Activated T-cell treated with anti-CD3 and anti-CD28 coated beads, Interleukin-2, amount 50 U/mL, for 4 hours (primary cell): ENCODE measurements around the gene C3orf33. TPM values are rescaled to one million over a fixed set of nuclear protein-coding genes. Genes with fewer than 3 reads are reported as not detected.

Experiments used
- ATAC-seq, 2 donors: fragments of 200-7000 bp; cut with Tn5 transposase; one replicate each; pipeline ENCODE4 v1.10.0; 2021
- DNase-seq: peaks from one replicate; pipeline ENCODE4 v3.0.0-alpha.2; 2020
- H3K27me3 Mint-ChIP-seq: one replicate; pipeline ENCODE4 v1.8.0; 2021; ENCODE audit warnings: low read depth, mixed read lengths
- H3K36me3 Mint-ChIP-seq: one replicate; pipeline ENCODE4 v1.8.0; 2022; ENCODE audit warnings: mixed read lengths; ENCODE audit not compliant: insufficient read depth
- H3K4me1 Mint-ChIP-seq: one replicate; pipeline ENCODE4 v1.8.0; 2021; ENCODE audit warnings: low read depth, mixed read lengths
- H3K4me3 Mint-ChIP-seq: one replicate; pipeline ENCODE4 v1.8.0; 2021; ENCODE audit warnings: mild to moderate bottlenecking, moderate library complexity, mixed read lengths
- H3K9me3 Mint-ChIP-seq: one replicate; pipeline ENCODE4 v1.8.0; 2021; ENCODE audit warnings: mixed read lengths
- total RNA-seq, 3 donors: library from RNA; stranded (reverse); gene quantifications; one replicate each; pipeline ENCODE4 v1.2.1, GENCODE V29; 2021

Gene C3orf33
- total RNA-seq, 3 donors from 2014 or later = 2.3 to 2.7 (median 2.7) TPM

DNA sequence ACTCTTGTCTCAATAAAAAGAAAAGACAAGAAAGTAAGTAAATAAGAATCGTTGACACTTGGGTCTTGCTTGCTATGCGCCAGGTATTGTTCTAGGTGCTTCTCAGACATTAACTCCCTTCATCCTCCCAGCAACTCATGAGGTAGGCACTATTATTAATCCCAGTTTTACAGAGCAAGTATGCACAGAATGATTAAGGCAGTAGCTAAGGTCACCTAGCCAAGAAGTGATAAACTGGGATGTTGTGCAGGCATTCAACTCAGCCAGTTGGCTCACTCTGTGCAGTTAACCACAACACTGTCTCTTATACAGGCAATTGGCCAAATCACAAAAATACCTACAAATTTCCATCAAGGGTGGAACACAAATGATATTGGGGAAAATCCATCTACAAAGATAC is 1.7 kb upstream of the C3orf33 start:
- DNase-seq (no peak), ATAC-seq (no peak)
- peaks cover 12% of the 10 kb centered on the region for H3K4me1 Mint-ChIP-seq

DNA sequence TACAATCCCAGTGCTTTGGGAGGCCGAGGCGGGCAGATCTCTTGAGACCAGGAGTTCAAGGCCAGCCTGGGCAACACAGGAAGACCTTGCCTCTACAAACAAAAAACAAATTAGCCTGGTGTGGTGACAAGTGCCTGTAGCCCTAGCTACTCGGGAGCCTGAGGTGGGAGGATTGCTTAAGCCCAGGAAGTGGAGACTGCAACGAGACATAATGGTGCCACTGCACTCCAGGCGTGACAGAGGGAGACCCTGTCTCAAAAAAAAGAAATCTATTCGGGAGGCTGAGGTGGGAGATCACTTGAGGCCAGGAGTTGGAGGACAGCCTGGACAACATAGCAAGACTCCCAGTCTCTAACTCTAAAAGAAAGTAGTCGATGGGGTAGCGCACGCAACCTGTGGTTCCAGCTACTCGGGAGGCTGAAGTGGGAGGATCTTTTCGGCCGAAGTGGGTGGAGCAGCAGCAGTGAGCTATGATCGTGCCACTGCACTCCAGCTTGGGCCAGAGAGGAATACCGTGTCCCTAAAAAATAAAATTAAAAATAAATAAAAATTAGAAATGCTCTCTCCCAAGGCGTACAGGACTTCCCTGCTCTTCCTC is 775 bp downstream of the C3orf33 start:
- ATAC-seq = peak; percentile 14 to 44
- H3K4me1 Mint-ChIP-seq = peaks cover 17% of the 10 kb centered on the region
- peaks cover 4% of the 10 kb centered on the region for H3K27me3 Mint-ChIP-seq
- peaks cover 9% of the 10 kb centered on the region for H3K36me3 Mint-ChIP-seq
- peak overlapping the region; percentile 88 for H3K4me3 Mint-ChIP-seq
- H3K9me3 Mint-ChIP-seq = no peaks in the 10 kb centered on the region
- no peak for DNase-seq

More for the DNA sequence above, 1.7 kb upstream of the C3orf33 start:
- Mint-ChIP-seq H3K9me3 (no peaks in the 10 kb centered on the region), H3K4me3 (no peak overlapping the region), H3K36me3 (peaks cover 3% of the 10 kb centered on the region), H3K27me3 (peaks cover 8% of the 10 kb centered on the region)

DNA sequence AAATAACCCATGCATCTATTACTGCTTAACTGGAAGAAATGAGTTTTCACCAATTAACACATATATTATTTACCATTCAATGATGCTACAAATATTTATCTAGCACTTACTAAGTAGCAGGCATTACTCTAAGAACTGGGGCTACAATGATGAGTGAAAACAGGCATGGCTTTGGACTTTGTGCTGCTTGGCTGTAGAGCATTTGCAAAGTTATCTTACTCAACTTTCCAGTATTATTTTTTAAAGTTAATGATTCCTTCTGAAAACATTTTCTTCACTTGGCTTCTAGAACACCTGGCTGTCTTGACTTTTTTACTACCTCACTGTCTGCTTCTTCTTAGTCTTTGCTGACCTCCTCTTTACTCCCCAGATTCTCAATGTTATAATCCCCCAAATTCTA is 1.8 kb downstream of the C3orf33 start:
- Mint-ChIP-seq H3K4me3 (peak overlapping the region; percentile 88), H3K27me3 (peaks cover 2% of the 10 kb centered on the region), H3K4me1 (peaks cover 17% of the 10 kb centered on the region), H3K36me3 (peaks cover 14% of the 10 kb centered on the region), H3K9me3 (no peaks in the 10 kb centered on the region)
- DNase-seq (no peak), ATAC-seq (no peak)

DNA sequence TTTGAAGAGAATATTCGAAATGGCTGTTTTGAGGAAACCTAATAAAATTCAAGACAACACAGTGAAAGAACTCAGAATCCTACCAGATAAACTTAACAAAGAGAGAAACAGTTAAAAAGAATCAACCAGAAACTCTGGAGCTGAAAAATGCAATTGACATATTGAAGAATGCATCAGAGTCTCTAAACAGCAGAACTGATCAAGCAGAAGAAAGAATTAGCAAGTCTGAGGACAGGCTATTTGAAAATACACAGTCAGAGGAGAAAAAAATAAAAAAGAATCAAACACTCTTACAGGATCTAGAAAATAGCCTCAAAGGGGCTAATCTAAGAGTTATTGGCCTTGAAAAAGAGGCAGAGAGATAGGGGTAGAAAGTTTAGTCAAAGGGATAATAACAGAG is 13.5 kb downstream of the C3orf33 start:
- DNase-seq (no peak), ATAC-seq (no peak)
- H3K36me3 Mint-ChIP-seq = peaks cover 44% of the 10 kb centered on the region
- H3K4me3 Mint-ChIP-seq = no peak overlapping the region
- H3K4me1 Mint-ChIP-seq = peaks cover 3% of the 10 kb centered on the region
- H3K27me3 Mint-ChIP-seq = no peaks in the 10 kb centered on the region
- peaks cover 14% of the 10 kb centered on the region for H3K9me3 Mint-ChIP-seq

DNA sequence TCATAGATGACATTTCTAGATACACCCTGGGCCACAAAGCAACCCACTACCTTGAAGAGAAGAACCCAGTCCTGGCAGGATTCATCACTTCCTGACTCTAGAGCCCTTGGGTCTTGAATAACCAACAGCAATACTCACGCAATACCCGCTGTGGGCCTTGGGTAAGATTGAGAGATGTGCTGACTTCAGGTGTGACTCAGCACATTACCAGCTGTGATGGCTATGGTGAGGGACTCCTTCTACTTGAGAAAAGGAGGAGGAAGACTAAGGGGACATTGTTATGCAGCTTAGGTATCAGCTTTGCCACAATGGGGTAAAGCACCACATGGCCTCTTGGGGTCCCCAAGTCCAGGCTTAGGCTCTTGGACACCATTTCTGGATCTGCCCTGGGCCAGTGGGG is 14.9 kb downstream of the C3orf33 start:
- H3K9me3 Mint-ChIP-seq = peaks cover 12% of the 10 kb centered on the region
- H3K36me3 Mint-ChIP-seq = peaks cover 35% of the 10 kb centered on the region
- H3K4me1 Mint-ChIP-seq = peaks cover 4% of the 10 kb centered on the region
- H3K27me3 Mint-ChIP-seq = no peaks in the 10 kb centered on the region
- no peak overlapping the region for H3K4me3 Mint-ChIP-seq
- no peak for ATAC-seq
- no peak for DNase-seq

DNA sequence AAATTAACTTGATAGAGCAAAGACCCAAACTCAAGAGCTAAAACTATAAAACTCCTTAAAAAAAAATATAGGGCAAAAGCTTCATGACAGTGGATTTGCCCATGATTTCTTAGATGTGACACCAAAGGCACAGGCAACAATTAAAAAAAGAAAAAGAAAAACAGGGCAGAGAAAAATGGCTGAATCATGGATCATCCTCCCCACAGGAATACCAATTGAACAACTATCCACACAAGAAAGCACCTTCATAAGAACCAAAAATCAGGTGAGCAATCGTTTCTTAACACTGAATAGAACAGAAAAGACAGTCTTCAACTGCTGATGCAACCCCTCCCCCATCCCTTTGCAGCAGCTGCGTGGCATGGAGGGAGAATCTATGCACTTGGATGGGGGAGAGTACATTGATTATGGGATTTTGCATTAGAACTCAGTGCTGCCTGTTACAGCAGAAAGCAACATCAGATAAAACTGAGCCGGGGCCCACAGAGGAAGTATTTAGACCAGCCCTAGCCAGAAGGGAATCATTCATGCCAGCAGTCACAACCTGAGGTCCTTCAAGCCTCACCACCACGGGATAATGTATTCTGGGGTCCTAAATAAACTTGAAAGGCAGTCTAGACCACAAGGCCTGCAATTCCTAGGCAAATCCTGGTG is 15.7 kb downstream of the C3orf33 start:
- no peaks in the 10 kb centered on the region for H3K27me3 Mint-ChIP-seq
- peaks cover 12% of the 10 kb centered on the region for H3K4me1 Mint-ChIP-seq
- H3K9me3 Mint-ChIP-seq = peaks cover 9% of the 10 kb centered on the region
- H3K36me3 Mint-ChIP-seq = peaks cover 31% of the 10 kb centered on the region
- ATAC-seq (no peak), DNase-seq (no peak)
- H3K4me3 Mint-ChIP-seq = no peak overlapping the region

DNA sequence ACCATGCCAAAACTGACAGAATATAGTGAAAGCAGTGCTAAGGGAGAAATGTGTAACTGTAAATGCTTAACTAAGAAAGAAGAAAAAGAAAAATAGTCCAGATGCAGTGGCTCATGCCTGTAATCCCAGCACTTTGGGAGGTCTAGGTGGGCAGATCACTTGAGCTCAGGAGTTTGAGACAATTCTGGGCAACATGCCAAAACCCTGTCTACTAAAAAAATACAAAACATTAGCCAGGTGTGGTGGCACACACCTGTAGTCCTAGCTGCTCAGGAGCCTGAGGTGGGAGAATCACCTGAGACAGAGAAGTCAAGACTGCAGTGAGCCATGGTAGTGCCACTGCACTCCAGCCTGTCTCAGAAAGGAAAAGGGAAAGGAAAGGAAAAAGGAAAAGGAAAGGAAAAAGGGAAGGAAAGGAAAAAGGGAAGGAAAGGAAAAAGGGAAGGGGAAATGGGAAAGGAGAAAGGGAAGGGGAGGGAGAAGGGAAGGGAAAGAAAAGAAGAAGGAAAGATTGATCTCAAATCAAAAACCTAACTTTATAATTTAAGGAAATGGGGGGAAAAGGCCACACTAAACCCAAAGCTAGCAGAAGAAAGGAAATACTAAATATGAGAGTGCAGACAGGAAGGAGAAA is 20.3 kb downstream of the C3orf33 start:
- peaks cover 12% of the 10 kb centered on the region for H3K4me1 Mint-ChIP-seq

DNA sequence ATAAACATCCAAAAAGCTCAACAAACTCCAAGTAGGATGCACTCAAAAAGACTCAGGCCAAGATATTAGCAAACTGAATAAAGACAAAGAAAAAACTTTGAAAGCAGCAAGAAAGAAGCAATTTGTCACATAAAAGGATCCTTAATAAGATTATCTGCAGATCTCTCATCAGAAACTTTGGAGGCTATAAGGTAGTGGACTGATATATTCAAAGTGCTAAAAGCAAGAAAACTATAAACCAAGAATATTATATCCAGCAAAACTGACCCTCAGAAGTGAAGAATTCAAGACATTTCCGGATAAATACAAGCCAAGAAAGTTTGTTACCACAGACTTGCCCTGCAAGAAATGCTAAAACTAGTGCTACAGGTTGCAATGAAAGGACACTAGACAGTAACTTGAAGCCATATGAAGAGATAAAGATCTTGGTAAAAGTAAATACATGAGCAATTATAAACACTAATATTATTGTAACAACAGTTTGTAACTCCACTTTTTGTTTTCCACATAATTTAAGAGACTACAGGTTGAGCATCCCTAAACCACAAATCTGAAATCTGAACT is 23.6 kb downstream of the C3orf33 start:
- Mint-ChIP-seq H3K36me3 (peaks cover 22% of the 10 kb centered on the region), H3K4me3 (no peak overlapping the region)
- no peak for ATAC-seq

More for the DNA sequence above, 20.3 kb downstream of the C3orf33 start:
- Mint-ChIP-seq H3K9me3 (peaks cover 8% of the 10 kb centered on the region), H3K36me3 (peaks cover 18% of the 10 kb centered on the region), H3K4me3 (no peak overlapping the region), H3K27me3 (no peaks in the 10 kb centered on the region)
- no peak for DNase-seq
- ATAC-seq = no peak

DNA sequence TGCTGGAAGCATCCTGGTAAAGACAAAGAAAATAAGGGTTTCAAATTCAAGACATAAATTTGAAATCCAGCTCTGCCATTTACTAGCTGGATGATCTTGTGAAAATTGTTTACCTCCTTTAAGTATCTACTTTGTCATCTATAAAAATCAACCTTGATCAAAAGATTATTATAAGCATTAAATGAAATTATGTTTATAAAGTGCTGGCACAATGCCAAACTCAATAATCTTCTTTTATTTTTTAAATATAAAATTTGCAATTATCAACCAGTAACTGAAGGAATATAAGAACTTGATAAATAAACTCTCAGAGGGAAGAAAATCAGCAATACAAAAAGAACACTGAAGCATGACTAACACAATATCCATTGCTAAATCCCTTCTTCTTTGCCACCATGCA is 25.8 kb downstream of the C3orf33 start:
- H3K27me3 Mint-ChIP-seq = no peaks in the 10 kb centered on the region
- H3K36me3 Mint-ChIP-seq = peaks cover 19% of the 10 kb centered on the region
- DNase-seq (no peak), ATAC-seq (no peak)
- no peak overlapping the region for H3K4me3 Mint-ChIP-seq
- no peaks in the 10 kb centered on the region for H3K4me1 Mint-ChIP-seq
- H3K9me3 Mint-ChIP-seq = peaks cover 8% of the 10 kb centered on the region

More for the DNA sequence above, 23.6 kb downstream of the C3orf33 start:
- Mint-ChIP-seq H3K27me3 (no peaks in the 10 kb centered on the region), H3K9me3 (peaks cover 8% of the 10 kb centered on the region), H3K4me1 (peaks cover 8% of the 10 kb centered on the region)
- DNase-seq = no peak

DNA sequence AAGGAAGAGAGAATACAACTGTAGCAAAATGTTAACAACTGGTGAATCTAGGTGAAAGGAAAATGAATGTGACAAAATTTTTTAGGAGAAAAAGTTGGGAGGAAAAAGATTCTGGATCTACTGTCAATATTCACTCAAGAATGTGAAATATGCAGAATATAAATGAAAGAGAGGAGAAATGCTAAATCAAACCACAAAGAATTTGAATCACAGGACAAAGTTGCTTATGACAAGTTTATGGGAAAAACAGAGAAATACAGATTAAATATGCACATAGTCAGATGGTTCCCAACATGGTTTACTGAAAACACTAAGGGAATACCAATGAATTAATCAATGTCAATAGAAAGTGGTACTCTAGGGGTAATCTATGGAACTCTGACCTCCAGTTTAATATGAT is 27.6 kb downstream of the C3orf33 start:
- no peaks in the 10 kb centered on the region for H3K27me3 Mint-ChIP-seq
- no peaks in the 10 kb centered on the region for H3K4me1 Mint-ChIP-seq
- H3K36me3 Mint-ChIP-seq = peaks cover 31% of the 10 kb centered on the region
- peaks cover 8% of the 10 kb centered on the region for H3K9me3 Mint-ChIP-seq
- H3K4me3 Mint-ChIP-seq = no peak overlapping the region
- DNase-seq = no peak
- no peak for ATAC-seq

DNA sequence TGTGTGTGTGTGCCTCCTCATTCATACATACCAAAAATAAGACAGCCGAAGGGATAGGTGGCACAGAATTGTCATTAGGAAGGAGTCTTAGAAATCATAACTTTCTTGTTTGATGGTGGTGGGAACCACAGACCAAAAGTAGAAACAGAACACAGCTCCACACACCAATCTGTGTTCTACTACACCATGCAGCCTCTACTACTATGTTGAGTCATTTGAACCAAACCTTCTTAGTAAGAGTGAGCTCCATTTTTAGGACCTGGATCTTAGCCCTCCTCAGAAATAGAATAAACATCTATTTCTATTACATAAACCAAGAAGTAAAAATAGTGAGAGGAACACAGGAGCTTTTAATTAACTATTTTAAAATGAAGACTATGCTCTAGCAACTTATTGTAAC is 33.3 kb downstream of the C3orf33 start:
- peaks cover 31% of the 10 kb centered on the region for H3K36me3 Mint-ChIP-seq
- no peak for ATAC-seq

DNA sequence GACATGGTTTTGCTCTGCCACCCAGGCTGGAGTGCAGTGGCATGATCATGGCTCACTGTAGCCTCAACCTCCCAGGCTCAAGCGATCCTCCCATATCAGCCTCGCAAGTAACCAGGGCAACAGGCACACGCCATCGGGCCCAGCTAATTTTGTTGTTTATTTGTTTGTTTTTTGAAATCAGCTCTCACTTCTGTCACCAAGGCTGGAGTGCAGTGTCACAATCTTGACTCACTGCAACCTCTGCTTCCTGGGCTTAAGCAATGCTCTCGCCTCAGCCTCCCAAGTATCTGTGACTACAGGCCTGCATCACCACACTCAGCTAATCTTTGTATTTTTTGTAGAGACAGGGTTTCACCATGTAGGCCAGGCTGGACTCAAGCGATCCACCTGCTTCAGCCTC is 35.0 kb downstream of the C3orf33 start:
- H3K27me3 Mint-ChIP-seq = no peaks in the 10 kb centered on the region
- no peak for ATAC-seq
- H3K9me3 Mint-ChIP-seq = no peaks in the 10 kb centered on the region
- H3K4me1 Mint-ChIP-seq = no peaks in the 10 kb centered on the region
- no peak overlapping the region for H3K4me3 Mint-ChIP-seq
- H3K36me3 Mint-ChIP-seq = peaks cover 33% of the 10 kb centered on the region
- DNase-seq = no peak

More for the DNA sequence above, 33.3 kb downstream of the C3orf33 start:
- Mint-ChIP-seq H3K4me3 (no peak overlapping the region), H3K27me3 (no peaks in the 10 kb centered on the region), H3K9me3 (no peaks in the 10 kb centered on the region), H3K4me1 (no peaks in the 10 kb centered on the region)
- no peak for DNase-seq

DNA sequence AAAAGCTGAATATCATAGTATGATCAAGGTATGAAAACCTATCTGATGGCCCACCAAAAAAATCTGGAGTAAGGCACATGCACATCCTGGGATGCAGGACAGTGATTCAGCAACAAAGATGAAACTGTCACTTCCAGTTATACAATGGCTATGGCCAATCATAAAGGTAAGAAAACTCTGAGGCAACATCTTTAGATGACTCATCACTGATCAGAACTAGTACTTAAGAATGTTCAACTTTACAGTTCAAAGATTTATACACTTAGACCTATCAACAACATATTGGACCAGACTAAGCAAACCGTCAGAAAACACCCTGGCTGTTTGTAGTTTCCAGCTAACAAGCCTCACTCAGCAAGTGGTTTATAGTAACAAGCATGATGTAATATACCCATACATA is 39.9 kb downstream of the C3orf33 start:
- ATAC-seq = no peak
- no peaks in the 10 kb centered on the region for H3K9me3 Mint-ChIP-seq
- no peaks in the 10 kb centered on the region for H3K27me3 Mint-ChIP-seq
- no peak overlapping the region for H3K4me3 Mint-ChIP-seq
- DNase-seq = no peak
- peaks cover 27% of the 10 kb centered on the region for H3K36me3 Mint-ChIP-seq
- no peaks in the 10 kb centered on the region for H3K4me1 Mint-ChIP-seq

DNA sequence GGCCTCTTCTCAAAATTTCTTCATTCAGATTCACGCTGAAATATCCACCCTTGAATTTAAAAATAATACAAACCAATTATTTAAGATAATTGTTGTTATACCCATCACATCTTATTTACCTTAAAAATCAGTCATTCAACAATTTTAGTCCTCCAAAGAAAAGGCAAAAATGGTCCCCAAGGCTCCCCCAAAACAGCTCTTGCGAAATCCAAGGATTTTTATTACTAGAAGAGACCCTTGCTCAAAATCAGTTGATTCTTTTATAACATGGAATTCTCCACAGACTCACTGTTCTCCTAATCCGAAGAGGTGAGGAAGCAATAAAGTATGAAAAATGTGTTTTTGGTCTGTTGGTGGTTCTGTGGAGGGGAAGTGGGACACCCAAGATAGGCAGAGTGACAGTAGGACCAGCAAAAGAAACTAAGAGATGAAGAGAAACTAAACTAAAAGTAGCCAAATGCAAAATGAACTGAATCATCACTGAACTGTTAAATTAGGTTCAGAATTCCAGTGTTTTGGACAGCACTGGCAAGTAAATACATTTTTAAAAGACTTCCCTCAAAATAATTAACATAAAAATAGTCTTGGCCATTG is 42.1 kb downstream of the C3orf33 start:
- H3K4me1 Mint-ChIP-seq = no peaks in the 10 kb centered on the region
- no peak overlapping the region for H3K4me3 Mint-ChIP-seq
- DNase-seq = no peak
- ATAC-seq = no peak
- peaks cover 15% of the 10 kb centered on the region for H3K36me3 Mint-ChIP-seq
- H3K27me3 Mint-ChIP-seq = no peaks in the 10 kb centered on the region
- no peaks in the 10 kb centered on the region for H3K9me3 Mint-ChIP-seq
